ENCODE data around the gene PCED1B. TPM values are rescaled to one million over a fixed set of nuclear protein-coding genes. Genes with fewer than 3 reads are reported as not detected.

Gene PCED1B
- total and polyA plus RNA-seq, 4 donors, result 2.2 to 8.2 (median 3.8) TPM

DNA sequence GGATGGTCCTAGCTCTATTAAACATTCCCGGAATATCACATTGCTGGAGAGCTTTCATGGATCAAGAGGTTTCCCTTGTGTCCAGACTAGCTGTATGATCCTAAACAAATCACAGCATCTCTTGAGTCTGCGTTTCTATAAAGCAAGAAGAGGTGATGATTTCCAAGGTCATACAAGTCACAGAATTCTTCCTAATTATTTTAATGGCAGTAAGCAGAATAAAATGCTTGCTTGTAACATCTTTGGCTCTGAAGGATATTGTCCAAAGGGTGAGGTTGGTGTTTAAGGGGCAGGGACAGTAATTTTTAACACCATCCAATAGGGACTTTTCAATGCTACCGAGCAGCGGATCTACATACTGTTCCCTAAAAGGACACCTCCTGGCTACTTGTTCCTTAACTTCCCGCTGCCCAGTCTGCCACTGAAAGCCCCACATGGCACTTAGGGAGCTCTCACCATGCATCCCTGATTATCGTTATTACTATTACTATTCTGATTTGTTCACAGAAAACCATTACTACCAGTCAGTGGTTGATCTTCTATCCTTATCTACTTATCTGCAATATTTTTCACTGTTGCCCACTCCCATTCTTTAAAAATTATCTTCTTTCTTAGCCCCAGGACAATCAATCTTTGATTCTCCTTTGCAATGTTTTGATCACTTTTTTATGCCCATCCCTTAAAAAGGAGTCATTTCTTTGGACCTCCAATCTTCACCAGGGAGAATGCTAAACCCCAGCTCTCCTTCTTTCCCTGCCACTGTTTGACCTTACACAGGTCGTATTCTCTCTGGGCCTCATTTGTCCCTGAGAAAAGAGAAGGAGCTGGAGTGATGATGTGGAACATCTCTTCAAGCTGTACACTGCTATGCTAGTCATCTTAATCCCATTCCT is 4.0 kb upstream of the PCED1B start:
- Histone ChIP-seq H3K27me3 (ENCODE audit: control insufficient read depth in 3 of 3, insufficient read depth in 3 of 3, low read length in 2 of 3) (peaks cover 0 to 29% (median 12%) of the 10 kb centered on the region in 3 donors), H3K9me3 (ENCODE audit: control insufficient read depth in 4 of 4, insufficient read depth in 3 of 4, low read length in 3 of 4) (no peaks in the 10 kb centered on the region), H3K4me1 (ENCODE audit: control insufficient read depth in 5 of 5, insufficient read depth in 5 of 5, low read length in 5 of 5) (peaks cover 0 to 14% (median 0%) of the 10 kb centered on the region in 5 donors), H3K9ac (ENCODE audit: insufficient read depth in 1 of 2, low read length in 2 of 2) (no peak overlapping the region), H3K4me3 (no peak overlapping the region), H3K36me3 (ENCODE audit: control insufficient read depth in 4 of 4, insufficient read depth in 4 of 4, low read length in 4 of 4) (no peaks in the 10 kb centered on the region), H3K27ac (ENCODE audit: low read depth in 1 of 2, low read length in 1 of 2) (no peak overlapping the region)
- TF ChIP-seq, protein P1, sequence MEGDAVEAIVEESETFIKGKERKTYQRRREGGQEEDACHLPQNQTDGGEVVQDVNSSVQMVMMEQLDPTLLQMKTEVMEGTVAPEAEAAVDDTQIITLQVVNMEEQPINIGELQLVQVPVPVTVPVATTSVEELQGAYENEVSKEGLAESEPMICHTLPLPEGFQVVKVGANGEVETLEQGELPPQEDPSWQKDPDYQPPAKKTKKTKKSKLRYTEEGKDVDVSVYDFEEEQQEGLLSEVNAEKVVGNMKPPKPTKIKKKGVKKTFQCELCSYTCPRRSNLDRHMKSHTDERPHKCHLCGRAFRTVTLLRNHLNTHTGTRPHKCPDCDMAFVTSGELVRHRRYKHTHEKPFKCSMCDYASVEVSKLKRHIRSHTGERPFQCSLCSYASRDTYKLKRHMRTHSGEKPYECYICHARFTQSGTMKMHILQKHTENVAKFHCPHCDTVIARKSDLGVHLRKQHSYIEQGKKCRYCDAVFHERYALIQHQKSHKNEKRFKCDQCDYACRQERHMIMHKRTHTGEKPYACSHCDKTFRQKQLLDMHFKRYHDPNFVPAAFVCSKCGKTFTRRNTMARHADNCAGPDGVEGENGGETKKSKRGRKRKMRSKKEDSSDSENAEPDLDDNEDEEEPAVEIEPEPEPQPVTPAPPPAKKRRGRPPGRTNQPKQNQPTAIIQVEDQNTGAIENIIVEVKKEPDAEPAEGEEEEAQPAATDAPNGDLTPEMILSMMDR (IDR thresholded peaks at IDR 0.05; ENCODE audit: control extremely low read depth, extremely low read depth), result no peak
- ATAC-seq (ENCODE audit: insufficient read depth, low FRiP score) (no peak), DNase-seq (no peak)
- 94% methylated on average over 7 of the region's 7 CpGs for WGBS, 2 donors

DNA sequence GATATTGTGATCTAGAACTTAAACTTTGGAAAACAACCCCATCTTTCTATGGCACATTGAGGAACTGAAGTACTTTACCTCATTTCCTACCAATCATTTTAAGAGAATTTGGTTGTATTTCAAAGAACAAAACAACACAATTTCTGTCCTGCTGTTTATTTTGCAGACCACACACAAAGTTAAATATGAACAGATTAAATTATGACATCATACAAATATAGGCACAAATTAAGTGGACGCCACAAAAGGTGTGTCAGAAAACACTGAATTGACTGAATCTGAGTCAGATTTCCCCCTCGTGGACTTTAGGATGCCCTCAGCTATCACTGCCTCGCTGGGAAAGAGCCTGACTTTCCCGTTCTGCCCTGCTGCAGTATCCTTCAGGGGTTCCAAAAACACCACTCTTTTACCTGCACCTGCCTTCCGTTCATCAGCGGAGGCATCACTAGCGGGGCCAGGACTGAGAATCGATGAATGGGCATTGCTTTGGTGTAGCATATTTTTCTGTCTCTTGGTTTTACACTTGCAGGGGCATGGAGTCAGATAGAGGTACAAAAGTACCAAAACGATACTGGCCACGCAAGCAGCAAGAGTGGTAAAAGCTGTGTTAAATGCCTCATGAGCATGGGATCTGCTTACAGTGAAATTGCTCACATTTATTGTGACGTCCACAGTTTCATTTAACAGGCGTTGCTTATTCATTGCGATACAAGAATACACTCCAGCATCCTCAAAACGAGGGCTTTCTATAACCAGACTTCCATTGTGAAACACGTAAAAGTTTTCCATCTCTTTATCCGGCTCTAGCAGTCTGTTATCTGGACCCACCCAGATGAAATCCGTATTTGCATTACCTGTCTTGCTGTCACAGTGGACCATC is 2.0 kb upstream of the PCED1B start:
- Histone ChIP-seq H3K36me3 (ENCODE audit: control insufficient read depth in 4 of 4, insufficient read depth in 4 of 4, low read length in 4 of 4) (no peaks in the 10 kb centered on the region), H3K9me3 (ENCODE audit: control insufficient read depth in 4 of 4, insufficient read depth in 3 of 4, low read length in 3 of 4) (no peaks in the 10 kb centered on the region), H3K4me3 (no peak overlapping the region), H3K9ac (ENCODE audit: insufficient read depth in 1 of 2, low read length in 2 of 2) (no peak overlapping the region), H3K27me3 (ENCODE audit: control insufficient read depth in 3 of 3, insufficient read depth in 3 of 3, low read length in 2 of 3) (peaks cover 0 to 29% (median 12%) of the 10 kb centered on the region in 3 donors), H3K4me1 (ENCODE audit: control insufficient read depth in 5 of 5, insufficient read depth in 5 of 5, low read length in 5 of 5) (peaks cover 0 to 20% (median 0%) of the 10 kb centered on the region in 5 donors), H3K27ac (ENCODE audit: low read depth in 1 of 2, low read length in 1 of 2) (no peak overlapping the region)
- ATAC-seq (ENCODE audit: insufficient read depth, low FRiP score), result no peak
- WGBS, 2 donors, result 86 to 91% methylated on average over 17 of the region's 17 CpGs
- TF ChIP-seq, protein P1 (IDR thresholded peaks at IDR 0.05; ENCODE audit: control extremely low read depth, extremely low read depth), result no peak
- DNase-seq, result no peak

DNA sequence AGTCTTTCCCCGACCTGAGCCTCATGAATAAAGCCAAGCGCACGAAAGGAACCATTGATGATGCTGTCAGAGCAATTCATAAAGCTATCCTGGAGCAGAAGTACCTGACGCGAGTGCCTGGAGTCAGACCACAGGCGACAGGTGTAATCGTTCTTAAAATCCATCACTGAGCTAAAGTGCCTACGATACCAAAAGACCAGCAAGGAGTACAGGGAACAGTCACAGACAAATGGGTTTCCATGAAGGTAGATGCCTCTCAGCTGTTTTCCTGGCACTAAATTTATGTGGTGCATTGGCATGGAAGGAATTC is 1.4 kb upstream of the PCED1B start:
- ATAC-seq (ENCODE audit: insufficient read depth, low FRiP score), result no peak
- no peak for DNase-seq
- H3K36me3 ChIP-seq (ENCODE audit: control insufficient read depth in 4 of 4, insufficient read depth in 4 of 4, low read length in 4 of 4), result no peaks in the 10 kb centered on the region
- no peak overlapping the region for H3K4me3 ChIP-seq
- no peaks in the 10 kb centered on the region for H3K9me3 ChIP-seq (ENCODE audit: control insufficient read depth in 4 of 4, insufficient read depth in 3 of 4, low read length in 3 of 4)
- 84 to 95% methylated on average over 8 of the region's 8 CpGs for WGBS, 2 donors
- TF ChIP-seq, protein P1 (IDR thresholded peaks at IDR 0.05; ENCODE audit: control extremely low read depth, extremely low read depth), result no peak
- peaks cover 0 to 29% (median 12%) of the 10 kb centered on the region in 3 donors for H3K27me3 ChIP-seq (ENCODE audit: control insufficient read depth in 3 of 3, insufficient read depth in 3 of 3, low read length in 2 of 3)
- no peak overlapping the region for H3K9ac ChIP-seq (ENCODE audit: insufficient read depth in 1 of 2, low read length in 2 of 2)
- peaks cover 0 to 20% (median 0%) of the 10 kb centered on the region in 5 donors for H3K4me1 ChIP-seq (ENCODE audit: control insufficient read depth in 5 of 5, insufficient read depth in 5 of 5, low read length in 5 of 5)
- no peak overlapping the region for H3K27ac ChIP-seq (ENCODE audit: low read depth in 1 of 2, low read length in 1 of 2)

Measured in lung (tissue), 12 donors.